ENCODE results near the gene C1orf115.

The C1orf115 gene

GRCh38 chr1:220748089-220748934 is 58.1 kb downstream of the C1orf115 start, which contains the start of gene MTARC2:
TSS of gene MTARC2 (plus strand) at chr1:220748322. CDS start at chr1:220748532, 210 bp downstream.
- peak; percentile 82 for TF ChIP-seq MAX (IDR thresholded peaks at IDR 0.05; ENCODE audit: low read depth, low read length)
- peak; percentile 84 for TF ChIP-seq POLR2A (IDR thresholded peaks at IDR 0.05; ENCODE audit: extremely low read depth, insufficient read length)
- TF ChIP-seq MYC (IDR thresholded peaks at IDR 0.05; ENCODE audit: low read depth, low read length): peak; percentile 73
- TF ChIP-seq, protein P1, sequence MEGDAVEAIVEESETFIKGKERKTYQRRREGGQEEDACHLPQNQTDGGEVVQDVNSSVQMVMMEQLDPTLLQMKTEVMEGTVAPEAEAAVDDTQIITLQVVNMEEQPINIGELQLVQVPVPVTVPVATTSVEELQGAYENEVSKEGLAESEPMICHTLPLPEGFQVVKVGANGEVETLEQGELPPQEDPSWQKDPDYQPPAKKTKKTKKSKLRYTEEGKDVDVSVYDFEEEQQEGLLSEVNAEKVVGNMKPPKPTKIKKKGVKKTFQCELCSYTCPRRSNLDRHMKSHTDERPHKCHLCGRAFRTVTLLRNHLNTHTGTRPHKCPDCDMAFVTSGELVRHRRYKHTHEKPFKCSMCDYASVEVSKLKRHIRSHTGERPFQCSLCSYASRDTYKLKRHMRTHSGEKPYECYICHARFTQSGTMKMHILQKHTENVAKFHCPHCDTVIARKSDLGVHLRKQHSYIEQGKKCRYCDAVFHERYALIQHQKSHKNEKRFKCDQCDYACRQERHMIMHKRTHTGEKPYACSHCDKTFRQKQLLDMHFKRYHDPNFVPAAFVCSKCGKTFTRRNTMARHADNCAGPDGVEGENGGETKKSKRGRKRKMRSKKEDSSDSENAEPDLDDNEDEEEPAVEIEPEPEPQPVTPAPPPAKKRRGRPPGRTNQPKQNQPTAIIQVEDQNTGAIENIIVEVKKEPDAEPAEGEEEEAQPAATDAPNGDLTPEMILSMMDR (IDR thresholded peaks at IDR 0.05; ENCODE audit: low read depth, low read length): no peak
- DNase-seq (ENCODE audit: low read depth): peak; percentile 93
- H3K4me3 ChIP-seq (ENCODE audit: low read depth, low read length): peak within 1 kb of the TSS; percentile 73

Measured in NB4 (cell line).